Right ventricle myocardium superior (tissue), 1 donor: ENCODE results near the gene PLN. TPM values are rescaled to one million over a fixed set of nuclear protein-coding genes. Genes with fewer than 3 reads are reported as not detected.

ENCODE experiments used
- ATAC-seq: fragments of 200-7000 bp; cut with Tn5 transposase; one replicate; pipeline ENCODE4 v1.9.1; 2020; ENCODE audit warnings: mild to moderate bottlenecking; ENCODE audit not compliant: poor library complexity
- DNase-seq: peaks from one replicate; pipeline ENCODE4 v3.0.0-alpha.2; 2020
- intact Hi-C: fragments of 100-400 bp; cut with DNase I; formaldehyde crosslinking; loops from one replicate; pipeline ENCODE4 v1.11.2; 2022
- total RNA-seq: library from RNA; stranded (reverse); fragmentation: NEBNext Ultra II Directional; extraction: Animal tissue kit (Norgen Biotek cat#: 25700); gene quantifications from one replicate; pipeline ENCODE4 v1.2.1, GENCODE V29; 2021
- donor health status: DM: no; HTN: yes; CAD: no; lungs with severe emphysema.

Gene PLN
- total RNA-seq, 1 donor from 2014 or later: 2,342 TPM

DNA sequence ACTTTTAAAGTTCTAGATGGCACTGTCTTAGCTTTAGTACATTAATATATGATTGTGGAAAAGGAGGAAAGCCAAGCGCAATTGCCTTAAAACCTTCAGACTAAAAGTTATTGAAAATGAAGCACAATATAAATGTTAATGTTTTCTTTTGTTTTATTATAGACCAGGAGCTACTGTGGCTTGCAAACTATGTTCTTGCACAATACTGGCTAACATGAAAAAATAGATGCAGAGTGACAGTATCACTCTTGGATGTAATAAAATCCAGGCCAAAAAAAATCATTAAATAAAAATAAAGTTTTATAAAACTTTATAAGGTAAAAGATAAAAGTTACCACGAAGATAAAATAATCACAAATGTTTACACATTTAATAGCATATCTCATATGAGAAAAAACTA is 18.3 kb upstream of the PLN start:
- no peak for DNase-seq
- ATAC-seq: peak; percentile 46
- intact Hi-C loops: no loop called here

GRCh38 chr6:118530942-118531341 is 17.2 kb upstream of the PLN start:
- ATAC-seq: no peak
- DNase-seq: no peak
- intact Hi-C loops: no loop called here

DNA sequence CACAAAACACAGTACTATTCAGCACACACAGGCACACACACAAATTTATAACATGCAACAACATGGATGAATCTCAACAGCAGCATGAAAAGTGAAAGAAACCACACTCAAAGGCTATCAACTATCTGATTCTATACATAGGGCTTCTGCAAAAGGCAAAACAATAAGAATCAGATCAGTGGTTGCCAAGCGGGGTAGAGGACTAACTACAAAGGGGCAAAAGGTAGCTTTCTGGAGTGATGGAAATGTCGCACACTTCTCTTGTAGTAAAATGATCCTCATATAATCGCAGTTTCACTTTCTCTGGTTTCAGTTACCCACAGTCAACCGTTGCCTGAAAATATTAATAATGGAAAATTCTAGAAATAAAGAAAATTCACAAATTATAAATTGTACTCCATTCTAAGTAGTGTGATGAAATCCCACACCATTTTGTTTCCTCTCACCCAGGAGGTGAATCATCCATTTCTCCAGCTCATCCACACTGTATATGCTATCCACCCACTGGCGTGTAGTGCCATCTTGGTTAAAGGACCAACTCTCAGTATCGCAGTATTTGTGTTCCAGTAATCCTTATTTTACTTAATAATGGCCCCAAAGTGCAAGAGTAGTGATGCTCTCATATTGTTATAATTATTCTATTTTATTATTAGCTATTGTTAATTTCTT is 12.8 kb upstream of the PLN start:
- ATAC-seq: no peak

DNA sequence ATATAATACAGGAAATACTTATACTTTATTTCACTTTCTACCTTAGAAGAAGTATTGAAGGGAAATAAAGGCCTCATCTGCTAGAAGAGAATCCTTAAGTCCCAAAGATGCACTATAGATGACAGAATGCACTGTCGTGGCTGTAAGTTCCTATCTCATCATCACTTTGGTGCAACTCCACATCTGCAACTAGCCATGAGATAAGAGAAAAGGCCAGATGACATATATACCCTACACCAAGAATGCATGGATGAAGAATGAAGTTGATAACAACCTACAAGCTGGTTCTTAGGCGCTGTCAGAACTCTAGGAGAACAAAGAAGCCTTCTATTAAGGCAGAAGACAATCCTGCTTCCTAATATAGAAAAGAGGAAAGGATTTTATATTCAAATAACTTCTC is 11.6 kb upstream of the PLN start:
- ATAC-seq: peak; percentile 31
- no peak for DNase-seq
- intact Hi-C loops: no loop called here

More for the DNA sequence above, 12.8 kb upstream of the PLN start:
- DNase-seq: no peak
- intact Hi-C loops: no loop called here

GRCh38 chr6:118537574-118537973 is 10.5 kb upstream of the PLN start:
- peak; percentile 91 for ATAC-seq
- no peak for DNase-seq
- intact Hi-C loops: no loop called here

- intact Hi-C loops: no loop called here
- ATAC-seq (no peak), DNase-seq (no peak)
Observed at GRCh38 chr6:118542184-118542952, 5.7 kb upstream of the PLN start.

GRCh38 chr6:118544105-118544504 is 4.0 kb upstream of the PLN start:
- no peak for ATAC-seq
- no peak for DNase-seq
- intact Hi-C loops: no loop called here

DNA sequence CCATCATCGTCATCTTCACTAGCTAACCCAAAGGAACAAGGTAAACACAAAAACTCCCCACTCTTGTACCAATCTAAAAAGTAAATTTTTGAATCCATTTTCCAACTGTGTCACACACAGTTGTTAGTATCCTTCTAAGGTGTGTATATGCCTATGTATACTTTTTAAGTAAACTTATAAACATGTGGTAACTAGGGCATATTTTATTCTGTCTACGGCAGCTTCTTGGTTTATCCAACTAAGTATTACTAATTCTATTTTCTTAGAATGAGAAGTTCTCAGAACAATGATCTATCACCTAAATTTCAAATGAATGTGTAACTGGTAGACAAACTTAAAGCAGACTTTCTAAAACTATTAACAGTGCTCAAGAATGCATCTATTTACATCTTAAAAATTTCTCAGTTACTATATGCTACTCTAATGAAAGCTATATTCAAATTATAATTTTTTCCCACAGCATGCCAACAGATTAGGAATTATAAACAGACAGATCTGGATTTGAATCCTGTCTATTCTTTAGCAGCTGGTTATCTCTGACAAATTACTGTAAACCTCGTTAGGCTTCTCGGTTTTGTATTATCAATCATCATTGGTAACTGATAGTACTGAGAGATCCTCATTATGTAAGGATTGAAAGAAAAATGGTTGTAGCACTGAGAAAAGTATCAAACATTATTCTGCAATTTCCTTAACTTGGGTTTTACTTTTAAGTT is 1.8 kb upstream of the PLN start:
- ATAC-seq: no peak
- no peak for DNase-seq
- intact Hi-C loops: loop anchor here (5.0 kb wide), 1 partner anchor 34 kb away; no protein-coding TSS in a partner anchor

GRCh38 chr6:118546880-118547218 is 1.2 kb upstream of the PLN start:
- DNase-seq (no peak), ATAC-seq (peak; percentile 39)
- intact Hi-C loops: loop anchor here (5.0 kb wide), 1 partner anchor 35 kb away; no protein-coding TSS in a partner anchor

- intact Hi-C loops: loop anchor here (5.0 kb wide), 1 partner anchor 36 kb away; no protein-coding TSS in a partner anchor
- no peak for DNase-seq
- no peak for ATAC-seq
Observed at GRCh38 chr6:118548613-118549012, 517 bp downstream of the PLN start.

GRCh38 chr6:118551063-118552053 is 3.3 kb downstream of the PLN start:
- peak; percentile 49 for ATAC-seq
- intact Hi-C loops: no loop called here
- DNase-seq: no peak

GRCh38 chr6:118553132-118553531 is 5.0 kb downstream of the PLN start:
- intact Hi-C loops: no loop called here
- DNase-seq (no peak), ATAC-seq (no peak)

- DNase-seq: no peak
- intact Hi-C loops: no loop called here
- peak; percentile 60 for ATAC-seq
Observed at GRCh38 chr6:118554698-118555097, 6.6 kb downstream of the PLN start.

DNA sequence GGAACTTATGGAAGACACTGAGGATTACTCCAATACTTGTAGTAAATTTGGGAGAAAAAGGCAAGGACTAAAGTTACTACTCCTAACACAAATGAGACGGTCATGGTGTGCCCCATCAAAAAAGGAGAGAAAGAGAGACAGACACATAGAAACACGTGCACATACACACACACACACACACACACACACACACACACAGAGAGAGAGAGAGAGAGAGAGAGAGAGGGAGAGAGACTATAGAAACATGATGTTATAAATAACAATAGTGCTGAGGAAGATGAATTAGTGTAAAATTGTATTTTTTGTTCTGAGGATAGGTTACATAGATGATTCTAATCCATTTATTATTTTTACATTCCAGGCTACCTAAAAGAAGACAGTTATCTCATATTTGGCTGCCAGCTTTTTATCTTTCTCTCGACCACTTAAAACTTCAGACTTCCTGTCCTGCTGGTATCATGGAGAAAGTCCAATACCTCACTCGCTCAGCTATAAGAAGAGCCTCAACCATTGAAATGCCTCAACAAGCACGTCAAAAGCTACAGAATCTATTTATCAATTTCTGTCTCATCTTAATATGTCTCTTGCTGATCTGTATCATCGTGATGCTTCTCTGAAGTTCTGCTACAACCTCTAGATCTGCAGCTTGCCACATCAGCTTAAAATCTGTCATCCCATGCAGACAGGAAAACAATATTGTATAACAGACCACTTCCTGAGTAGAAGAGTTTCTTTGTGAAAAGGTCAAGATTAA is 10.5 kb downstream of the PLN start:
- no peak for DNase-seq
- ATAC-seq: no peak
- intact Hi-C loops: no loop called here

GRCh38 chr6:118559659-118560058 is 11.6 kb downstream of the PLN start:
- intact Hi-C loops: no loop called here
- DNase-seq (no peak), ATAC-seq (no peak)

GRCh38 chr6:118562248-118562647 is 14.2 kb downstream of the PLN start:
- peak; percentile 31 for ATAC-seq
- no peak for DNase-seq
- intact Hi-C loops: no loop called here

DNA sequence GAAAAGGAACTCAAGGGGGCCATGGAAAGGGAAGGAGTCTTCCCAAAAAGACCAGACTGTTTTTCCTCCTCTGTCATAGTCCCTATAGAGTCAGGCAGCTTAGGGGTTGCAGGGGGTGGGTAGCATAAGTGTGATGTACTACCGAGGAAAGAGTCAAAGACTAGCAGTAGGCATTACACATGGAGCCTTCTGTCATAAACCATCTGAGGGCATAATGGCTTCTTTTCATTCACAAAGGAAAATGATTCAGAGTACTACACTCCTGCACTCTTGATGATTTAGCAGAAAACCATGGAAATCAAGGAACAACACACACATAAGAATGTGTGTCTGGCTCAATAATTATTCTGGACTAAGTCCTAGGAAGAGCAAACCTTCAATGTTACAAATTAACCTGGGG is 14.9 kb downstream of the PLN start:
- intact Hi-C loops: no loop called here
- DNase-seq: no peak
- peak; percentile 40 for ATAC-seq
